GM12891 (cell line): ENCODE results near the gene BPIFB1.

ENCODE experiments used
- PAX5 ChIP-seq: IDR thresholded peaks from 2 replicates; pipeline ENCODE4 v1.6.1; 2011; ENCODE audit warnings: low read length, moderate library complexity, mild to moderate bottlenecking; ENCODE audit not compliant: insufficient read depth, severe bottlenecking
- POLR2A ChIP-seq: IDR thresholded peaks from 2 replicates; pipeline ENCODE4 v1.6.1; 2011; ENCODE audit warnings: low read depth, low read length, control low read depth
- POLR2AphosphoS5 ChIP-seq: IDR thresholded peaks from 2 replicates; pipeline ENCODE4 v1.6.1; 2011; ENCODE audit warnings: low read depth, low read length, control low read depth
- TAF1 ChIP-seq: IDR thresholded peaks from 2 replicates; pipeline ENCODE4 v1.6.1; 2011; ENCODE audit warnings: low read depth, low read length, control low read depth

DNA sequence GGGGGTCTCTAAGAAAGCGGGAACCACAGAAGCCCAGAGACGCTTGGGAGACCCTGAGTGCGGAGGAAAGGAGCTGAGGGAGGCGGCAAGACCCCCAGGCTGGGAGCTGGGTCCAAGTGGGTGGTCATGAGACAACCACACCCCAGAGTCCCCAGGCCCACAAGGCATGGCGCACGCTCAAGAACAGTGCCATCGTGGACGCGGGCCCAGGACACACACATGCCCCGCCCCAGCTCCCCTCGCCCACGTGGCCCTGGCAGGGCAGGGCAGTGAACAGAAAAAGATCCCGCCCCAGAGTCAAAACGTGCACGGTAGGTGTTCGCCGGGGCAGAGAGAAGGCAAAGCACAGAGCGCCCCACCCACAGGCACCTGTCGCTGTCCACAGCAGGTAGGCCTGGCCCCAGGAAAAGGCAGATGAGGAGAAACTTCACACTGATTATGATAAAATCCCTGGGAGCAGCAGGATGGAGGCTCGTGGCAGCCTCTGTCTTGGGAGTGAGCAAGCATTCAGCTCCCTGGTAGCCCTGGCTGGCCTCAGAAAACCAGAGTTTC, 50.0 kb downstream of the BPIFB1 start:
- no peak for TF ChIP-seq POLR2A
- TF ChIP-seq POLR2AphosphoS5 = no peak
- TF ChIP-seq TAF1 = no peak
- TF ChIP-seq PAX5 = no peak
